ENCODE data around the gene FAM110A.

The FAM110A gene

DNA sequence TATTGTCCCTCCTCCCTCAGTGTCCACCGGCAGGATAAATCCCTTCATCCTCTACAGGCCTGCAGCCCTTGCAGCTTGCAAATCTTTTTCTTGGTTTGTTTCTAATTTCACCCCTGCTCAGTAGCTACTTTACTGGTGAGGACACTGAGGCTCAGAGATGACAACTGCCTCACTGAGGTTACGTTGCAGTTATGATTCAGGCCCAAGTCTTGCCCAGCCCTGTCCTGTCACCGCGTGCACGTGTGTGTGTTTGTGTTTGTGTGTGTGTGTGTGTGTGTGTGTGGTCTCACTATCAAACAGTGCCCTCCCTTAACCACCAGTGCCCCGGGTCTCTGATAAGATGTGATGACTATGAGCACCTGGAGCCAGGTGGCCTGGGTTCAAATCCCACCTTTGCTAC, 21.1 kb downstream of the FAM110A start:
- no peak for TF ChIP-seq NFRKB (IDR thresholded peaks at IDR 0.05)
- TF ChIP-seq CTBP1 (IDR thresholded peaks at IDR 0.05; ENCODE audit: borderline replicate concordance), result no peak
- TF ChIP-seq, protein P1, sequence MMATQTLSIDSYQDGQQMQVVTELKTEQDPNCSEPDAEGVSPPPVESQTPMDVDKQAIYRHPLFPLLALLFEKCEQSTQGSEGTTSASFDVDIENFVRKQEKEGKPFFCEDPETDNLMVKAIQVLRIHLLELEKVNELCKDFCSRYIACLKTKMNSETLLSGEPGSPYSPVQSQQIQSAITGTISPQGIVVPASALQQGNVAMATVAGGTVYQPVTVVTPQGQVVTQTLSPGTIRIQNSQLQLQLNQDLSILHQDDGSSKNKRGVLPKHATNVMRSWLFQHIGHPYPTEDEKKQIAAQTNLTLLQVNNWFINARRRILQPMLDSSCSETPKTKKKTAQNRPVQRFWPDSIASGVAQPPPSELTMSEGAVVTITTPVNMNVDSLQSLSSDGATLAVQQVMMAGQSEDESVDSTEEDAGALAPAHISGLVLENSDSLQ (IDR thresholded peaks at IDR 0.05), result no peak
- no peak for TF ChIP-seq TARDBP (IDR thresholded peaks at IDR 0.05)
- TF ChIP-seq SP1 (IDR thresholded peaks at IDR 0.05), result no peak
- no peak for TF ChIP-seq ZNF384 (IDR thresholded peaks at IDR 0.05)
- TF ChIP-seq FOXK2 (IDR thresholded peaks at IDR 0.05), result no peak
- TF ChIP-seq HDGF (IDR thresholded peaks at IDR 0.05; ENCODE audit: borderline replicate concordance), result no peak
- TF ChIP-seq SUZ12 (IDR thresholded peaks at IDR 0.05), result no peak
- no peak for TF ChIP-seq BHLHE40 (IDR thresholded peaks at IDR 0.05; ENCODE audit: borderline replicate concordance)
- TF ChIP-seq ELF4 (IDR thresholded peaks at IDR 0.05), result no peak
- TF ChIP-seq LEF1 (IDR thresholded peaks at IDR 0.05; ENCODE audit: borderline replicate concordance), result no peak
- TF ChIP-seq L3MBTL2 (conservative IDR thresholded peaks at IDR 0.05), result no peak
- TF ChIP-seq FOXA1 (IDR thresholded peaks at IDR 0.05), result no peak
- POLR2A ChIA-PET, result no interaction called here
- CTCF ChIA-PET, result no interaction called here
- no peak for DNase-seq (ENCODE audit: extremely low spot score)

DNA sequence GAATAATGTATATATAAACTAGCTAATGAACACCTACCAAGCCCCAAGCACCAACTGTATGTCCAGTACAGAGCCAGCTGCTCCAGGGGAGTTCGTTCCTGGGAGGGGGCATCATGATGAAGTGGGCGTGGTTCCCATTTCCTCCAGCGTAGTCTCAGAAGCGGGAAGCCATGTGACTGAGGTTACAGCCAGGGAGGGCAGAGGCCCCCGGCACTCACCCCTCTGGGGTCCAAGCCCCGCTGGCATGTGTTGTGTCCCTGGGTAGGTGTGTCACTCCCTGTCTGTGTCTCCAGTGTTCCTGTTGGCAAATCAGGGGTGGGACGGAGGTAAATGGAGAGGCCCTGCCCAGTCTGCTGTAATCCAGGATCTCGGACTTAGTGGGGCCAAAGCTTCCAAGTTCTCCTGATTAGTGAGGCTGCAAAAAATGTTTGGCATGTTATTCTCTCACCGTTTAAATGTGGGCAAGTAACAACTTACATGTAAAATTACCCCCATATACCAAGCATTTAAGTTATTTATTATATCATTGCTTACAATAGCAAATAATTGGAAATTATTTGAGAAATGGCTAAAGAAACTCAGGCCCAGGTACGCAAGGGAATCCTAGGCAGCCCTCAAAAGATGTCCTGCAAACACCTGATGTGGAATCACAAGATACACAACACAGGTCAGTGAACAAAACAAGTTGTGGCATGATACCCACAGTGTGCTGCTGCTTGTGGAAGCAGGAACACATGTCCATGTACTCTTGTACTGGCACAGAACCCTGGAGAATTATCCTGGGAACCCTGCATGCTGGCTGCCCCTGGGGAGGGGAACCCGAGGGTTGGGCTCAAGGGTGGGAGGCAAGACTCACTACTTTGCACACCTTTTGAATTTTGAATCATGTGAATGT, 22.2 kb downstream of the FAM110A start:
- no peak for TF ChIP-seq ZNF384 (IDR thresholded peaks at IDR 0.05)
- no peak for TF ChIP-seq BHLHE40 (IDR thresholded peaks at IDR 0.05; ENCODE audit: borderline replicate concordance)
- TF ChIP-seq SUZ12 (IDR thresholded peaks at IDR 0.05), result no peak
- TF ChIP-seq LEF1 (IDR thresholded peaks at IDR 0.05; ENCODE audit: borderline replicate concordance), result no peak
- no peak for TF ChIP-seq FOXA1 (IDR thresholded peaks at IDR 0.05)
- TF ChIP-seq, protein P1 (IDR thresholded peaks at IDR 0.05), result no peak
- TF ChIP-seq L3MBTL2 (conservative IDR thresholded peaks at IDR 0.05), result no peak
- TF ChIP-seq NFRKB (IDR thresholded peaks at IDR 0.05), result no peak
- no peak for TF ChIP-seq SP1 (IDR thresholded peaks at IDR 0.05)
- DNase-seq (ENCODE audit: extremely low spot score), result no peak
- ChIA-PET POLR2A (no interaction called here), CTCF (no interaction called here)

- ChIA-PET POLR2A (no interaction called here), CTCF (no interaction called here)
- DNase-seq (ENCODE audit: extremely low spot score), result no peak
- TF ChIP-seq LEF1 (IDR thresholded peaks at IDR 0.05; ENCODE audit: borderline replicate concordance) (no peak), ZNF384 (IDR thresholded peaks at IDR 0.05) (no peak), CTBP1 (IDR thresholded peaks at IDR 0.05; ENCODE audit: borderline replicate concordance) (no peak), SP1 (IDR thresholded peaks at IDR 0.05) (no peak)
Observed at GRCh38 chr20:856361-856775, 22.9 kb downstream of the FAM110A start.

GRCh38 chr20:858011-858410, 24.5 kb downstream of the FAM110A start:
- ChIA-PET POLR2A (no interaction called here), CTCF (no interaction called here)
- no peak for DNase-seq (ENCODE audit: extremely low spot score)
- TF ChIP-seq FOXM1 (IDR thresholded peaks at IDR 0.05; ENCODE audit: borderline replicate concordance) (no peak), LEF1 (IDR thresholded peaks at IDR 0.05; ENCODE audit: borderline replicate concordance) (no peak), NFRKB (IDR thresholded peaks at IDR 0.05) (no peak), SP1 (IDR thresholded peaks at IDR 0.05) (no peak), HDGF (IDR thresholded peaks at IDR 0.05; ENCODE audit: borderline replicate concordance) (no peak), TARDBP (IDR thresholded peaks at IDR 0.05) (no peak), BHLHE40 (IDR thresholded peaks at IDR 0.05; ENCODE audit: borderline replicate concordance) (no peak), ARNT (IDR thresholded peaks at IDR 0.05) (no peak), ZNF384 (IDR thresholded peaks at IDR 0.05) (no peak), CTBP1 (IDR thresholded peaks at IDR 0.05; ENCODE audit: borderline replicate concordance) (no peak), FOXK2 (IDR thresholded peaks at IDR 0.05) (no peak), L3MBTL2 (conservative IDR thresholded peaks at IDR 0.05) (no peak), SUZ12 (IDR thresholded peaks at IDR 0.05) (no peak)
- TF ChIP-seq, protein P1 (IDR thresholded peaks at IDR 0.05), result no peak

DNA sequence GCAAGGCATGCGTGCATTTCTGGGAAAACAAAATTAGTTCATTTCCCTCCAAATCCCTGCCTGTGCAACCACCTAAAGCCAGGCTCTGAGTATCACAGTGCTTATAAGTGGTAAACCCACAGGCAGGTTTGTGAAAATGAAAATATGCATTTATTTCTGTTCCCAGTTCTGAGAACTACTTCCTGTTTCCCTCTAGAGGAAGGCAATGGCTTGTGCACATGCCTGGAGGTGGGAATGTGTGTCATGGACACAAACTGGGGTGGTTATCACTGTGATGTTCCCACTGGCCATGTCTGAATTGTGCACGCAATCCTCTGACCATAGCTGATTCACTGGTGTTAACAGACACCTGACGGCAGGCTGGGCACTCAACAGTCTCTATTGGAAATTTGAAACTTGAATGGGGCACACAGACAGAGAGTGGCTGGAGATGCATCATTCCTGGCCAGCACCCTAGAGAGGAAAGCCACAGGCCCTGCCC, 26.3 kb downstream of the FAM110A start:
- no peak for DNase-seq (ENCODE audit: extremely low spot score)
- ChIA-PET CTCF (no interaction called here), POLR2A (no interaction called here)
- no peak for TF ChIP-seq HDGF (IDR thresholded peaks at IDR 0.05; ENCODE audit: borderline replicate concordance)
- no peak for TF ChIP-seq FOXK2 (IDR thresholded peaks at IDR 0.05)
- TF ChIP-seq CTBP1 (IDR thresholded peaks at IDR 0.05; ENCODE audit: borderline replicate concordance), result no peak
- no peak for TF ChIP-seq FOXA1 (IDR thresholded peaks at IDR 0.05)
- TF ChIP-seq FOXM1 (IDR thresholded peaks at IDR 0.05; ENCODE audit: borderline replicate concordance), result no peak
- TF ChIP-seq BHLHE40 (IDR thresholded peaks at IDR 0.05; ENCODE audit: borderline replicate concordance), result no peak
- TF ChIP-seq, protein P1 (IDR thresholded peaks at IDR 0.05), result no peak
- TF ChIP-seq SP1 (IDR thresholded peaks at IDR 0.05), result no peak
- TF ChIP-seq SUZ12 (IDR thresholded peaks at IDR 0.05), result no peak
- TF ChIP-seq L3MBTL2 (conservative IDR thresholded peaks at IDR 0.05), result no peak
- no peak for TF ChIP-seq NFRKB (IDR thresholded peaks at IDR 0.05)
- no peak for TF ChIP-seq ARNT (IDR thresholded peaks at IDR 0.05)
- no peak for TF ChIP-seq TARDBP (IDR thresholded peaks at IDR 0.05)

Measured in HEK293T (cell line).